H9 (cell line): Measurements from ENCODE around the gene DYNC2LI1. TPM values are rescaled to one million over a fixed set of nuclear protein-coding genes. Genes with fewer than 3 reads are reported as not detected.

Experiments used
- DNase-seq: peaks from one replicate; pipeline ENCODE4 v3.0.0-alpha.2; 2017
- H2AFZ ChIP-seq: one replicate; pipeline ENCODE4 v1.6.1; 2013; ENCODE audit warnings: mild to moderate bottlenecking, low read length, control low read depth, moderate library complexity
- H2AK5ac ChIP-seq: 2 replicates; pipeline ENCODE4 v1.6.1; 2013; ENCODE audit warnings: low read length, control low read depth, mixed read lengths; ENCODE audit not compliant: insufficient read length
- H2BK120ac ChIP-seq: one replicate; pipeline ENCODE4 v1.6.1; 2013; ENCODE audit warnings: low read depth, mild to moderate bottlenecking, low read length, control low read depth, inconsistent platforms; ENCODE audit not compliant: poor library complexity, severe bottlenecking
- H2BK12ac ChIP-seq: 2 replicates; pipeline ENCODE4 v1.6.1; 2013; ENCODE audit warnings: low read length, control low read depth, mixed read lengths, low read depth; ENCODE audit not compliant: insufficient read length
- H2BK15ac ChIP-seq: 2 replicates; pipeline ENCODE4 v1.6.1; 2013; ENCODE audit warnings: low read depth, low read length, control low read depth
- H2BK20ac ChIP-seq: one replicate; pipeline ENCODE4 v1.6.1; 2013; ENCODE audit warnings: low read depth, mild to moderate bottlenecking, low read length, control low read depth, inconsistent platforms; ENCODE audit not compliant: poor library complexity, severe bottlenecking
- H2BK5ac ChIP-seq: 2 replicates; pipeline ENCODE4 v1.6.1; 2013; ENCODE audit warnings: low read length, control low read depth, mixed read lengths; ENCODE audit not compliant: insufficient read length
- H3K14ac ChIP-seq: 2 replicates; pipeline ENCODE4 v1.6.1; 2013; ENCODE audit warnings: low read length, control low read depth; ENCODE audit not compliant: insufficient read depth
- H3K18ac ChIP-seq: 2 replicates; pipeline ENCODE4 v1.6.1; 2013; ENCODE audit warnings: low read depth, mild to moderate bottlenecking, mixed read lengths, low read length, control low read depth; ENCODE audit not compliant: insufficient read length
- H3K23ac ChIP-seq: 2 replicates; pipeline ENCODE4 v1.6.1; 2013; ENCODE audit warnings: low read length, control low read depth, mixed read lengths, low read depth; ENCODE audit not compliant: insufficient read length
- H3K23me2 ChIP-seq: 2 replicates; pipeline ENCODE4 v1.6.1; 2013; ENCODE audit warnings: low read depth, mild to moderate bottlenecking, mixed read lengths, low read length, control low read depth; ENCODE audit not compliant: insufficient read length, poor library complexity, severe bottlenecking
- H3K27ac ChIP-seq: 2 replicates; pipeline ENCODE4 v1.5.1; 2013; ENCODE audit warnings: low read length, control low read depth, mixed read lengths, low read depth; ENCODE audit not compliant: insufficient read length
- H3K27me3 ChIP-seq: 2 replicates; pipeline ENCODE4 v1.6.1; 2013; ENCODE audit warnings: low read length, control low read depth, inconsistent platforms; ENCODE audit not compliant: insufficient read depth
- H3K4ac ChIP-seq: 2 replicates; pipeline ENCODE4 v1.6.1; 2013; ENCODE audit warnings: low read depth, mild to moderate bottlenecking, control low read depth, inconsistent platforms, low read length, moderate library complexity
- H3K4me1 ChIP-seq: 2 replicates; pipeline ENCODE4 v1.6.1; 2013; ENCODE audit warnings: low read length, control low read depth, inconsistent platforms; ENCODE audit not compliant: insufficient read depth
- H3K4me2 ChIP-seq: 2 replicates; pipeline ENCODE4 v1.6.1; 2013; ENCODE audit warnings: low read length, control low read depth, mixed read lengths; ENCODE audit not compliant: insufficient read length, insufficient read depth
- H3K56ac ChIP-seq: 2 replicates; pipeline ENCODE4 v1.6.1; 2013; ENCODE audit warnings: low read depth, mild to moderate bottlenecking, mixed read lengths, low read length, control low read depth; ENCODE audit not compliant: insufficient read length
- H3K79me1 ChIP-seq: 2 replicates; pipeline ENCODE4 v1.6.1; 2013; ENCODE audit warnings: low read depth, mild to moderate bottlenecking, moderate library complexity, low read length, control low read depth, inconsistent platforms; ENCODE audit not compliant: insufficient read depth, poor library complexity, severe bottlenecking
- H3K79me2 ChIP-seq: 2 replicates; pipeline ENCODE4 v1.6.1; 2013; ENCODE audit warnings: low read length, control low read depth, inconsistent platforms; ENCODE audit not compliant: insufficient read depth
- H3K9ac ChIP-seq: 2 replicates; pipeline ENCODE4 v1.6.1; 2013; ENCODE audit warnings: low read length, control low read depth, mixed read lengths; ENCODE audit not compliant: insufficient read length; ENCODE audit errors: extremely low read depth
- H3K9me3 ChIP-seq: one replicate; pipeline ENCODE4 v1.6.1; 2013; ENCODE audit warnings: low read depth, low read length, inconsistent platforms; ENCODE audit not compliant: control insufficient read depth
- H3T11ph ChIP-seq: one replicate; pipeline ENCODE4 v1.6.1; 2013; ENCODE audit warnings: mild to moderate bottlenecking, low read length, control low read depth, inconsistent platforms
- H4K20me1 ChIP-seq: one replicate; pipeline ENCODE4 v1.6.1; 2013; ENCODE audit not compliant: control insufficient read depth, insufficient read length, insufficient read depth
- H4K5ac ChIP-seq: 2 replicates; pipeline ENCODE4 v1.6.1; 2013; ENCODE audit warnings: low read depth, mild to moderate bottlenecking, mixed read lengths, low read length, control low read depth; ENCODE audit not compliant: insufficient read length
- H4K8ac ChIP-seq: replicated peaks from 2 replicates; pipeline ENCODE4 v1.6.1; 2013; ENCODE audit warnings: low read length, control low read depth, mixed read lengths, low read depth; ENCODE audit not compliant: insufficient read length
- H4K91ac ChIP-seq: 2 replicates; pipeline ENCODE4 v1.6.1; 2013; ENCODE audit warnings: low read depth, mild to moderate bottlenecking, moderate library complexity, mixed read lengths, low read length, control low read depth; ENCODE audit not compliant: insufficient read length
- H3K27ac Mint-ChIP-seq, 3 experiments: 2 replicates in 2 of 3; 3 replicates in 1 of 3; pipeline ENCODE4 v1.8.0; 2020 to 2021; ENCODE audit warnings: mixed read lengths in 3 of 3, mild to moderate bottlenecking in 1 of 3, moderate library complexity in 1 of 3
- H3K27me3 Mint-ChIP-seq: 2 replicates; pipeline ENCODE4 v1.8.0; 2021; ENCODE audit warnings: low read depth, mild to moderate bottlenecking, moderate library complexity, mixed read lengths
- H3K36me3 Mint-ChIP-seq, 3 experiments: 2 replicates in 2 of 3; 3 replicates in 1 of 3; pipeline ENCODE4 v1.8.0; 2020 to 2021; ENCODE audit warnings: low read depth in 3 of 3, mixed read lengths in 3 of 3; ENCODE audit not compliant: insufficient read depth in 1 of 3
- H3K4me1 Mint-ChIP-seq, 2 experiments: 2 replicates each; pipeline ENCODE4 v1.8.0; 2020; ENCODE audit warnings: mixed read lengths in 2 of 2
- H3K4me3 Mint-ChIP-seq, 2 experiments: 2 replicates in 1 of 2; 3 replicates in 1 of 2; pipeline ENCODE4 v1.8.0; 2020 to 2021; ENCODE audit warnings: mild to moderate bottlenecking in 2 of 2, mixed read lengths in 2 of 2, moderate library complexity in 1 of 2
- H3K9me3 Mint-ChIP-seq, 2 experiments: 2 replicates in 1 of 2; 3 replicates in 1 of 2; pipeline ENCODE4 v1.8.0; 2020; ENCODE audit warnings: mild to moderate bottlenecking in 2 of 2, mixed read lengths in 2 of 2, moderate library complexity in 1 of 2
- WGBS: extraction: QIAGEN DNeasy Blood & Tissue Kit; methylation state at CpG from one replicate; pipeline ENCODE4 v1.1.7; 2013; ENCODE audit warnings: missing lambda C conversion rate, low lambda C conversion rate, mixed read lengths; ENCODE audit not compliant: insufficient read length; ENCODE audit errors: extremely low coverage; 5-methylcytosine and 5-hydroxymethylcytosine counted together
- total RNA-seq: library from RNA; stranded (reverse); gene quantifications from 2 replicates; pipeline ENCODE4 v1.2.1, GENCODE V29; 2021
- TF ChIP-seq, protein P1 (sequence below): fragments of 200-600 bp; sonication (generic); conservative IDR thresholded peaks from 3 replicates; pipeline ENCODE4 v1.8.0; 2021; ENCODE audit warnings: antibody characterized with exemption, mild to moderate bottlenecking

The DYNC2LI1 gene
- total RNA-seq, 1 experiment from 2014 or later, result 8.5 TPM

GRCh38 chr2:43839776-43840564 lies 66.1 kb downstream of the DYNC2LI1 start:
- Histone ChIP-seq H3K79me1 (no peaks in the 10 kb centered on the region), H2AFZ (no peak overlapping the region), H2AK5ac (no peak overlapping the region), H2BK120ac (no peak overlapping the region), H3K27ac (no peak overlapping the region), H3K4me1 (no peaks in the 10 kb centered on the region; the same call in 1 of the 2 replicates), H3K23ac (no peak overlapping the region), H3K18ac (no peak overlapping the region), H2BK20ac (no peak overlapping the region), H3K9me3 (no peaks in the 10 kb centered on the region), H3K56ac (no peak overlapping the region), H4K8ac (no peak overlapping the region), H3K4me2 (no peak overlapping the region), H3K79me2 (no peaks in the 10 kb centered on the region), H3K9ac (no peak overlapping the region), H2BK5ac (no peak overlapping the region), H2BK15ac (no peak overlapping the region), H3K23me2 (no peaks in the 10 kb centered on the region), H3K4ac (no peak overlapping the region), H3K14ac (no peak overlapping the region), H4K20me1 (no peaks in the 10 kb centered on the region), H4K5ac (no peak overlapping the region), H2BK12ac (no peak overlapping the region), H4K91ac (no peak overlapping the region), H3T11ph (no peak overlapping the region), H3K27me3 (no peaks in the 10 kb centered on the region)
- Mint-ChIP-seq H3K4me3 (no peak overlapping the region), H3K36me3 (no peaks in the 10 kb centered on the region), H3K9me3 (no peaks in the 10 kb centered on the region), H3K27ac (peak overlapping the region in 1 of 3 experiments; percentile 53; a peak in 2 of 7 replicates), H3K27me3 (no peaks in the 10 kb centered on the region), H3K4me1 (peaks cover 0 to 11% of the 10 kb centered on the region in 2 experiments; a peak in 2 of 4 replicates)
- no CpG with 5 or more reads among the region's 14 CpGs for WGBS
- no peak for DNase-seq
- TF ChIP-seq, protein P1, sequence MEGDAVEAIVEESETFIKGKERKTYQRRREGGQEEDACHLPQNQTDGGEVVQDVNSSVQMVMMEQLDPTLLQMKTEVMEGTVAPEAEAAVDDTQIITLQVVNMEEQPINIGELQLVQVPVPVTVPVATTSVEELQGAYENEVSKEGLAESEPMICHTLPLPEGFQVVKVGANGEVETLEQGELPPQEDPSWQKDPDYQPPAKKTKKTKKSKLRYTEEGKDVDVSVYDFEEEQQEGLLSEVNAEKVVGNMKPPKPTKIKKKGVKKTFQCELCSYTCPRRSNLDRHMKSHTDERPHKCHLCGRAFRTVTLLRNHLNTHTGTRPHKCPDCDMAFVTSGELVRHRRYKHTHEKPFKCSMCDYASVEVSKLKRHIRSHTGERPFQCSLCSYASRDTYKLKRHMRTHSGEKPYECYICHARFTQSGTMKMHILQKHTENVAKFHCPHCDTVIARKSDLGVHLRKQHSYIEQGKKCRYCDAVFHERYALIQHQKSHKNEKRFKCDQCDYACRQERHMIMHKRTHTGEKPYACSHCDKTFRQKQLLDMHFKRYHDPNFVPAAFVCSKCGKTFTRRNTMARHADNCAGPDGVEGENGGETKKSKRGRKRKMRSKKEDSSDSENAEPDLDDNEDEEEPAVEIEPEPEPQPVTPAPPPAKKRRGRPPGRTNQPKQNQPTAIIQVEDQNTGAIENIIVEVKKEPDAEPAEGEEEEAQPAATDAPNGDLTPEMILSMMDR, result no peak
